ENCODE measurements around the gene DPYSL5.
"Not testable (repeated sequence)": the region's sequence is repeated elsewhere in the genome, so short reads cannot be mapped to it uniquely, and the experiment has no call there.

DPYSL5 gene

GRCh38 chr2:26921323-26921722 lies 73.4 kb downstream of the DPYSL5 start:
- Histone ChIP-seq H3K36me3 (ENCODE audit: control insufficient read depth, insufficient read depth, low read length, severe bottlenecking) (no peaks in the 10 kb centered on the region), H3K4me1 (ENCODE audit: control insufficient read depth, insufficient read depth, low read length) (no peaks in the 10 kb centered on the region), H3K9ac (ENCODE audit: low read length) (no peak overlapping the region), H3K27me3 (replicated peaks; ENCODE audit: control insufficient read depth, insufficient read depth, low read length) (peaks cover 47% of the 10 kb centered on the region), H3K9me3 (ENCODE audit: control insufficient read depth, low read length) (no peaks in the 10 kb centered on the region), H3K4me3 (ENCODE audit: low read length) (no peak overlapping the region)
- no peak for DNase-seq (ENCODE audit: low read depth)

DNA sequence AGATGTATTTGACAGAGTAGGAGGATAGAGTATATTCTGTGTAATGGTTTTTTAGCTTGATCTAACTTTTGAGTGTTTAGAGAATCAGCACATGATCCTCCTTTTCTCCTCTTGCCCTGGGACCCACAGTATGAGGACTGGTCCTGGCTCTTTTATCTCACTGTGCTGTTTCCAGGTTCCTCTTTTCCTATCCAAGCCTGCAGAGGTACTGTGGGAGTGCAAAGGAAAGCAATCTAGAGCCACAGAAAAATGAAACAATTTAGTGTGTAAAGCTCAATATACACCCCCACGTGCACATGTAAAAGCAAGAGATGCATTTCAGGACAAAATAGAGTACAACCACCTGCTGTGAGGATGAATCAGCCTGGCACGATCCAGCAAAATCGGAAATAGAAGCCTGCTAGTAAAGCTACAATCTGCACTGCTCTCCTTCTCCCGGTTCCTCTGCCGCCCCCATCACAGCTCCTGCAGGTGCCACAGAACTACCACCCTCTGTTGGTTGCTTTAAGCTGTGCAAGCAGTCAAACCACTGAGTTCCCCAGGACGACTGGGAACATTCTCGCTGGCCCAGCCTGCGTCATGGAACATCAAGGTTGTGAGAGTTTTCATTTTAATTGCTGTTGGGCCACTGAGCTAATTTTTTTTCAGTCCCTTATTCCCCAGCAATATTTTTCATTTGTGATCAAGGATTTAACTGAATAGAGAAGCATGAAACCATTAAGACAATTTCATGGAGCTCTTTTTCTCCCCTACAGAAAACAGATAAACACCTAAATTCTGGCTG lies 74.7 kb downstream of the DPYSL5 start:
- no peaks in the 10 kb centered on the region for H3K9me3 ChIP-seq (ENCODE audit: control insufficient read depth, low read length)
- H3K27me3 ChIP-seq (replicated peaks; ENCODE audit: control insufficient read depth, insufficient read depth, low read length), result peaks cover 50% of the 10 kb centered on the region
- H3K36me3 ChIP-seq (ENCODE audit: control insufficient read depth, insufficient read depth, low read length, severe bottlenecking), result no peaks in the 10 kb centered on the region
- DNase-seq (ENCODE audit: low read depth), result peak; percentile 19
- H3K9ac ChIP-seq (ENCODE audit: low read length), result no peak overlapping the region
- H3K4me1 ChIP-seq (ENCODE audit: control insufficient read depth, insufficient read depth, low read length), result no peaks in the 10 kb centered on the region
- no peak overlapping the region for H3K4me3 ChIP-seq (ENCODE audit: low read length)

- not testable (repeated sequence) for H3K9me3 ChIP-seq (ENCODE audit: control insufficient read depth, low read length); H3K4me3 ChIP-seq (ENCODE audit: low read length); H3K36me3 ChIP-seq (ENCODE audit: control insufficient read depth, insufficient read depth, low read length, severe bottlenecking); DNase-seq (ENCODE audit: low read depth); H3K9ac ChIP-seq (ENCODE audit: low read length); H3K4me1 ChIP-seq (ENCODE audit: control insufficient read depth, insufficient read depth, low read length)
- H3K27me3 ChIP-seq (replicated peaks; ENCODE audit: control insufficient read depth, insufficient read depth, low read length), result peaks cover 55% of the 10 kb centered on the region
Observed at GRCh38 chr2:26923189-26923466, 75.2 kb downstream of the DPYSL5 start.

DNA sequence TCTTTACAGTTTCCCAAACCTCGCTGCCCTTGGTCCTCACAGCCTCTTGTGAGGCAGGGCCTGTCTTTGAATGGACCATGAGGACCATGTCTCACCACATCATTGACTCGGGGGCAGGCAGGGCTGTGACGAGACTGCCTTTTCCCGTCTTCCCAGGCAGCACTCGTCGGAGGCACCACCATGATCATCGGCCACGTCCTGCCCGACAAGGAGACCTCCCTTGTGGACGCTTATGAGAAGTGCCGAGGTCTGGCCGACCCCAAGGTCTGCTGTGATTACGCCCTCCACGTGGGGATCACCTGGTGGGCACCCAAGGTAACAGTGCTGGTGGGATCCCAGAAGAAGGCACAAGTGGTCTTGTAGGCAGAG lies 76.8 kb downstream of the DPYSL5 start:
- DNase-seq (ENCODE audit: low read depth), result no peak
- no peaks in the 10 kb centered on the region for H3K4me1 ChIP-seq (ENCODE audit: control insufficient read depth, insufficient read depth, low read length)
- H3K27me3 ChIP-seq (replicated peaks; ENCODE audit: control insufficient read depth, insufficient read depth, low read length), result peaks cover 58% of the 10 kb centered on the region
- no peaks in the 10 kb centered on the region for H3K36me3 ChIP-seq (ENCODE audit: control insufficient read depth, insufficient read depth, low read length, severe bottlenecking)
- H3K4me3 ChIP-seq (ENCODE audit: low read length), result no peak overlapping the region
- no peaks in the 10 kb centered on the region for H3K9me3 ChIP-seq (ENCODE audit: control insufficient read depth, low read length)
- H3K9ac ChIP-seq (ENCODE audit: low read length), result no peak overlapping the region

GRCh38 chr2:26925100-26925791 lies 77.3 kb downstream of the DPYSL5 start:
- Histone ChIP-seq H3K27me3 (replicated peaks; ENCODE audit: control insufficient read depth, insufficient read depth, low read length) (peaks cover 63% of the 10 kb centered on the region), H3K36me3 (ENCODE audit: control insufficient read depth, insufficient read depth, low read length, severe bottlenecking) (no peaks in the 10 kb centered on the region), H3K4me1 (ENCODE audit: control insufficient read depth, insufficient read depth, low read length) (no peaks in the 10 kb centered on the region), H3K4me3 (ENCODE audit: low read length) (no peak overlapping the region), H3K9me3 (ENCODE audit: control insufficient read depth, low read length) (no peaks in the 10 kb centered on the region), H3K9ac (ENCODE audit: low read length) (no peak overlapping the region)
- DNase-seq (ENCODE audit: low read depth), result no peak

GRCh38 chr2:26927221-26927620 lies 79.3 kb downstream of the DPYSL5 start:
- Histone ChIP-seq H3K9me3 (ENCODE audit: control insufficient read depth, low read length) (no peaks in the 10 kb centered on the region), H3K9ac (ENCODE audit: low read length) (no peak overlapping the region), H3K27me3 (replicated peaks; ENCODE audit: control insufficient read depth, insufficient read depth, low read length) (peaks cover 60% of the 10 kb centered on the region), H3K4me3 (ENCODE audit: low read length) (no peak overlapping the region), H3K36me3 (ENCODE audit: control insufficient read depth, insufficient read depth, low read length, severe bottlenecking) (no peaks in the 10 kb centered on the region), H3K4me1 (ENCODE audit: control insufficient read depth, insufficient read depth, low read length) (no peaks in the 10 kb centered on the region)
- no peak for DNase-seq (ENCODE audit: low read depth)

GRCh38 chr2:26932974-26933373 lies 85.0 kb downstream of the DPYSL5 start:
- Histone ChIP-seq H3K27me3 (replicated peaks; ENCODE audit: control insufficient read depth, insufficient read depth, low read length) (peaks cover 63% of the 10 kb centered on the region), H3K9me3 (ENCODE audit: control insufficient read depth, low read length) (no peaks in the 10 kb centered on the region), H3K4me3 (ENCODE audit: low read length) (no peak overlapping the region), H3K4me1 (ENCODE audit: control insufficient read depth, insufficient read depth, low read length) (no peaks in the 10 kb centered on the region), H3K9ac (ENCODE audit: low read length) (no peak overlapping the region), H3K36me3 (ENCODE audit: control insufficient read depth, insufficient read depth, low read length, severe bottlenecking) (no peaks in the 10 kb centered on the region)
- DNase-seq (ENCODE audit: low read depth), result no peak

GRCh38 chr2:26933431-26934334 lies 85.8 kb downstream of the DPYSL5 start:
- Histone ChIP-seq H3K4me3 (ENCODE audit: low read length) (no peak overlapping the region), H3K36me3 (ENCODE audit: control insufficient read depth, insufficient read depth, low read length, severe bottlenecking) (no peaks in the 10 kb centered on the region), H3K9ac (ENCODE audit: low read length) (no peak overlapping the region), H3K9me3 (ENCODE audit: control insufficient read depth, low read length) (no peaks in the 10 kb centered on the region), H3K27me3 (replicated peaks; ENCODE audit: control insufficient read depth, insufficient read depth, low read length) (peaks cover 62% of the 10 kb centered on the region), H3K4me1 (ENCODE audit: control insufficient read depth, insufficient read depth, low read length) (no peaks in the 10 kb centered on the region)
- DNase-seq (ENCODE audit: low read depth), result no peak

- no peak overlapping the region for H3K9ac ChIP-seq (ENCODE audit: low read length)
- no peaks in the 10 kb centered on the region for H3K36me3 ChIP-seq (ENCODE audit: control insufficient read depth, insufficient read depth, low read length, severe bottlenecking)
- H3K4me3 ChIP-seq (ENCODE audit: low read length), result no peak overlapping the region
- no peak for DNase-seq (ENCODE audit: low read depth)
- H3K27me3 ChIP-seq (replicated peaks; ENCODE audit: control insufficient read depth, insufficient read depth, low read length), result peaks cover 61% of the 10 kb centered on the region
- H3K4me1 ChIP-seq (ENCODE audit: control insufficient read depth, insufficient read depth, low read length), result no peaks in the 10 kb centered on the region
- no peaks in the 10 kb centered on the region for H3K9me3 ChIP-seq (ENCODE audit: control insufficient read depth, low read length)
Observed at GRCh38 chr2:26934335-26934724, 86.4 kb downstream of the DPYSL5 start.

- Histone ChIP-seq H3K9ac (ENCODE audit: low read length) (no peak overlapping the region), H3K9me3 (ENCODE audit: control insufficient read depth, low read length) (no peaks in the 10 kb centered on the region), H3K36me3 (ENCODE audit: control insufficient read depth, insufficient read depth, low read length, severe bottlenecking) (no peaks in the 10 kb centered on the region), H3K4me1 (ENCODE audit: control insufficient read depth, insufficient read depth, low read length) (no peaks in the 10 kb centered on the region), H3K4me3 (ENCODE audit: low read length) (no peak overlapping the region), H3K27me3 (replicated peaks; ENCODE audit: control insufficient read depth, insufficient read depth, low read length) (peaks cover 61% of the 10 kb centered on the region)
- DNase-seq (ENCODE audit: low read depth), result no peak
Observed at GRCh38 chr2:26934985-26935384, 87.1 kb downstream of the DPYSL5 start.

DNA sequence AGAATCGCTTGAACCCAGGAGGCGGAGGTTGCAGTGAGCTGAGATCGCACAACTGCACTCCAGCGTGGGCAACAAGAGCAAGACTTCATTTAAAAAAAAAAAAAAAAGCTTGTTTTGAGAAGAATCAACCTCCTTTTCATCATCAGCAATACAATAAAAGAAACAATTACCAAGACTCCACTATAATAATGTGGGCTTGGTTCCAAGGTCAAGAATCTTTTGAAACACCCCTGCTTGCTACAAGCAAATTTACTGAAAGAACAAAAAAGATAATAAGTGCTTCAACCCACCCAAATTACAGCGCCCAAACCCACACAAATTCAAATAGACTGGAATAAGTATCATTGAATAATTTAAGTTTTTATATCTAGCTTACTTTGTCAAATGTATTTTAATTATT lies 88.9 kb downstream of the DPYSL5 start:
- H3K9ac ChIP-seq (ENCODE audit: low read length), result no peak overlapping the region
- no peaks in the 10 kb centered on the region for H3K9me3 ChIP-seq (ENCODE audit: control insufficient read depth, low read length)
- H3K36me3 ChIP-seq (ENCODE audit: control insufficient read depth, insufficient read depth, low read length, severe bottlenecking), result no peaks in the 10 kb centered on the region
- peaks cover 58% of the 10 kb centered on the region for H3K27me3 ChIP-seq (replicated peaks; ENCODE audit: control insufficient read depth, insufficient read depth, low read length)
- no peak overlapping the region for H3K4me3 ChIP-seq (ENCODE audit: low read length)
- H3K4me1 ChIP-seq (ENCODE audit: control insufficient read depth, insufficient read depth, low read length), result no peaks in the 10 kb centered on the region
- DNase-seq (ENCODE audit: low read depth), result no peak

Measured in adipocyte (in vitro differentiated cells).